Neural progenitor cell (in vitro differentiated cells): ENCODE results near the gene SLC17A2. TPM values are rescaled to one million over a fixed set of nuclear protein-coding genes. Genes with fewer than 3 reads are reported as not detected.

ENCODE experiments used
- DNase-seq: peaks from one replicate; pipeline ENCODE4 v3.0.0-alpha.2; 2016; ENCODE audit warnings: low spot score
- H2AFZ ChIP-seq: fragments of 200-600 bp; sonication (generic); replicated peaks from 2 replicates; pipeline ENCODE4 v1.6.1; 2016; ENCODE audit warnings: antibody characterized with exemption
- H3F3A ChIP-seq: fragments of 200-600 bp; sonication (generic); 2 replicates; pipeline ENCODE4 v1.6.1; 2016; ENCODE audit warnings: antibody characterized with exemption, low read depth
- H3K27ac ChIP-seq: fragments of 200-600 bp; sonication (generic); 2 replicates; pipeline ENCODE4 v1.5.1; 2016; ENCODE audit warnings: mild to moderate bottlenecking
- H3K27me3 ChIP-seq: fragments of 200-600 bp; sonication (generic); 2 replicates; pipeline ENCODE4 v1.6.1; 2016; ENCODE audit warnings: mild to moderate bottlenecking, moderate library complexity
- H3K36me3 ChIP-seq: fragments of 200-600 bp; sonication (generic); 2 replicates; pipeline ENCODE4 v1.5.1; 2016
- H3K4me1 ChIP-seq: fragments of 200-600 bp; sonication (generic); 2 replicates; pipeline ENCODE4 v1.6.1; 2016; ENCODE audit warnings: mixed run types
- H3K4me2 ChIP-seq: fragments of 200-600 bp; sonication (generic); 2 replicates; pipeline ENCODE4 v1.6.1; 2016
- H3K4me3 ChIP-seq: fragments of 200-600 bp; sonication (generic); 2 replicates; pipeline ENCODE4 v1.5.1; 2016
- H3K79me2 ChIP-seq: fragments of 200-600 bp; sonication (generic); 2 replicates; pipeline ENCODE4 v1.6.1; 2016; ENCODE audit warnings: low read depth
- H3K9ac ChIP-seq: fragments of 200-600 bp; sonication (generic); 2 replicates; pipeline ENCODE4 v1.6.1; 2016
- H3K9me3 ChIP-seq: fragments of 200-600 bp; sonication (generic); 2 replicates; pipeline ENCODE4 v1.5.1; 2016; ENCODE audit warnings: low read depth
- H4K20me1 ChIP-seq: fragments of 200-600 bp; sonication (generic); 2 replicates; pipeline ENCODE4 v1.6.1; 2016; ENCODE audit warnings: low read depth
- H3K27ac Mint-ChIP-seq: 3 replicates; pipeline ENCODE4 v1.8.0; 2021; ENCODE audit warnings: mixed read lengths
- H3K27me3 Mint-ChIP-seq: 2 replicates; pipeline ENCODE4 v1.8.0; 2022; ENCODE audit warnings: low read depth, mild to moderate bottlenecking, inconsistent platforms, moderate library complexity, mixed read lengths; ENCODE audit not compliant: insufficient read depth
- H3K36me3 Mint-ChIP-seq: 3 replicates; pipeline ENCODE4 v1.8.0; 2021; ENCODE audit warnings: mixed read lengths
- H3K4me1 Mint-ChIP-seq: 3 replicates; pipeline ENCODE4 v1.8.0; 2021; ENCODE audit warnings: mixed read lengths
- H3K4me3 Mint-ChIP-seq: 3 replicates; pipeline ENCODE4 v1.8.0; 2021; ENCODE audit warnings: mild to moderate bottlenecking, moderate library complexity, mixed read lengths
- H3K9me3 Mint-ChIP-seq: 3 replicates; pipeline ENCODE4 v1.8.0; 2020; ENCODE audit warnings: mixed read lengths
- CTCF ChIP-seq: fragments of 200-600 bp; sonication (generic); IDR thresholded peaks from 2 replicates; pipeline ENCODE4 v1.5.1; 2017; ENCODE audit warnings: antibody characterized with exemption, mild to moderate bottlenecking
- EZH2 ChIP-seq: fragments of 200-600 bp; sonication (generic); IDR thresholded peaks from 2 replicates; pipeline ENCODE4 v1.6.1; 2017; ENCODE audit warnings: antibody characterized with exemption, mild to moderate bottlenecking, moderate library complexity
- EZH2phosphoT487 ChIP-seq: fragments of 200-600 bp; sonication (generic); IDR thresholded peaks from 2 replicates; pipeline ENCODE4 v1.6.1; 2017; ENCODE audit warnings: antibody characterized with exemption
- total RNA-seq: library from RNA; depleted of rRNA; stranded (reverse); fragments of >200 nt; gene quantifications from 2 replicates; pipeline ENCODE4 v1.2.3, GENCODE V29; 2015; ENCODE audit warnings: low replicate concordance

The SLC17A2 gene
- total RNA-seq, 1 donor from 2014 or later = not detected

GRCh38 chr6:25972902-25973301 lies 42.4 kb upstream of the SLC17A2 start:
- no peaks in the 10 kb centered on the region for H3K27me3 Mint-ChIP-seq
- no peak for DNase-seq
- Histone ChIP-seq H3F3A (no peaks in the 10 kb centered on the region), H3K9me3 (no peaks in the 10 kb centered on the region), H4K20me1 (no peaks in the 10 kb centered on the region), H3K4me2 (no peak overlapping the region), H3K4me1 (no peaks in the 10 kb centered on the region), H3K27me3 (no peaks in the 10 kb centered on the region), H3K27ac (no peak overlapping the region), H2AFZ (no peak overlapping the region), H3K9ac (no peak overlapping the region), H3K36me3 (no peaks in the 10 kb centered on the region), H3K4me3 (no peak overlapping the region), H3K79me2 (no peaks in the 10 kb centered on the region)
- no peak for TF ChIP-seq CTCF
- TF ChIP-seq EZH2phosphoT487 = no peak
- TF ChIP-seq EZH2 = no peak
- no peaks in the 10 kb centered on the region for H3K9me3 Mint-ChIP-seq
- H3K27ac Mint-ChIP-seq = no peak overlapping the region
- H3K36me3 Mint-ChIP-seq = no peaks in the 10 kb centered on the region
- peaks cover 6% of the 10 kb centered on the region for H3K4me1 Mint-ChIP-seq
- no peak overlapping the region for H3K4me3 Mint-ChIP-seq

- Histone ChIP-seq H3K27me3 (no peaks in the 10 kb centered on the region), H3K79me2 (no peaks in the 10 kb centered on the region), H3K4me1 (no peaks in the 10 kb centered on the region), H3K27ac (no peak overlapping the region), H3K9me3 (no peaks in the 10 kb centered on the region), H3K4me2 (no peak overlapping the region), H3K36me3 (no peaks in the 10 kb centered on the region), H3K9ac (no peak overlapping the region), H4K20me1 (no peaks in the 10 kb centered on the region), H3K4me3 (no peak overlapping the region), H2AFZ (no peak overlapping the region), H3F3A (no peaks in the 10 kb centered on the region)
- Mint-ChIP-seq H3K4me1 (peaks cover 6% of the 10 kb centered on the region), H3K4me3 (no peak overlapping the region), H3K27me3 (no peaks in the 10 kb centered on the region), H3K36me3 (no peaks in the 10 kb centered on the region), H3K9me3 (no peaks in the 10 kb centered on the region), H3K27ac (no peak overlapping the region)
- no peak for DNase-seq
- TF ChIP-seq CTCF = no peak
These were observed 41.6 kb upstream of the SLC17A2 start for GRCh38 chr6:25972128-25972527.

- Histone ChIP-seq H2AFZ (no peak overlapping the region), H3K4me1 (no peaks in the 10 kb centered on the region), H3K27me3 (no peaks in the 10 kb centered on the region), H3K4me2 (no peak overlapping the region), H3K9me3 (no peaks in the 10 kb centered on the region), H3K9ac (no peak overlapping the region), H3K4me3 (no peak overlapping the region), H3K27ac (no peak overlapping the region), H4K20me1 (no peaks in the 10 kb centered on the region), H3F3A (no peaks in the 10 kb centered on the region), H3K79me2 (no peaks in the 10 kb centered on the region), H3K36me3 (no peaks in the 10 kb centered on the region)
- Mint-ChIP-seq H3K4me3 (no peak overlapping the region), H3K9me3 (no peaks in the 10 kb centered on the region), H3K27me3 (no peaks in the 10 kb centered on the region), H3K36me3 (no peaks in the 10 kb centered on the region), H3K4me1 (peaks cover 6% of the 10 kb centered on the region), H3K27ac (no peak overlapping the region)
- TF ChIP-seq CTCF = no peak
- TF ChIP-seq EZH2phosphoT487 = no peak
- DNase-seq = no peak
These were observed 40.8 kb upstream of the SLC17A2 start for GRCh38 chr6:25971187-25971821.
